GM19455 (cell line): ENCODE results near the gene ALG12.
"Not testable (repeated sequence)": the region's sequence is repeated elsewhere in the genome, so short reads cannot be mapped to it uniquely, and the experiment has no call there.

Experiments
- ATAC-seq: cut with Tn5 transposase; IDR thresholded peaks from one replicate; pipeline ENCODE4 v1.9.1; 2021; ENCODE audit not compliant: unreplicated experiment

The ALG12 gene

DNA sequence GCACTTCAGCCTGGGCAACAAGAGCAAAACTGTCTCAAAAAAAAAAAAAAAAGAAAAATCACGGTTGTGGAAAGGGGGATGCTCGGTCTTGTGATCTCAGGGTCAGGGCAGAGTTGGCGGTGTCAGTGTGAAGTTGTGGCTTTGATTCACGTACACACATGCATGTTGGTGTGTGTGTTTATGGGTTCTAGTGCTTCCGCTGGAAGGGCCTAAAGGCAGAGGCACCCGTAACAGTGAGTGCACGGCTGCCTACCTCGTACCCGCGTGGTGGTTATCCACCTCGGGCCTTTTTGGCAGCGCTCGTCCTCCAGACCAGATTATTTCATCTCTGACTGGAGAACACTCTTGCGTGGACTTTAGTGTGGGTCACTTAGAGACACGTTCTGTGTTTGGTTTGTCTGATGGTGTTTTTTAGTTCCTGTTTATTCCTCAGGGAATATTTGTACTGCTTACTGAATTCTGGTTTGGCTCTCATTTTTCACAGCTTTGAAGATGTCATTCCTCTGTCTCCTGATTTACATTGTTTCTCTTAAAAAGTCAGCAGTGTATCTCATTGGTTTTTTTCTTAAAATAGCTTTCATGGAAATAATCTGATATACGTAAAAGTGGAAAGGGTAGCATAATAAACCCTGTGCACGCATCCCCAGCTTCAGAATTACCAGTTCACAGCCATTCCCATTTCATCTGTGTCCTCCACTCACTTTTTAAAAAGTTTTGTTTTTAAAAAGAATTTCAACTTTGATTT is 49.0 kb downstream of the ALG12 start:
- no peak for ATAC-seq

DNA sequence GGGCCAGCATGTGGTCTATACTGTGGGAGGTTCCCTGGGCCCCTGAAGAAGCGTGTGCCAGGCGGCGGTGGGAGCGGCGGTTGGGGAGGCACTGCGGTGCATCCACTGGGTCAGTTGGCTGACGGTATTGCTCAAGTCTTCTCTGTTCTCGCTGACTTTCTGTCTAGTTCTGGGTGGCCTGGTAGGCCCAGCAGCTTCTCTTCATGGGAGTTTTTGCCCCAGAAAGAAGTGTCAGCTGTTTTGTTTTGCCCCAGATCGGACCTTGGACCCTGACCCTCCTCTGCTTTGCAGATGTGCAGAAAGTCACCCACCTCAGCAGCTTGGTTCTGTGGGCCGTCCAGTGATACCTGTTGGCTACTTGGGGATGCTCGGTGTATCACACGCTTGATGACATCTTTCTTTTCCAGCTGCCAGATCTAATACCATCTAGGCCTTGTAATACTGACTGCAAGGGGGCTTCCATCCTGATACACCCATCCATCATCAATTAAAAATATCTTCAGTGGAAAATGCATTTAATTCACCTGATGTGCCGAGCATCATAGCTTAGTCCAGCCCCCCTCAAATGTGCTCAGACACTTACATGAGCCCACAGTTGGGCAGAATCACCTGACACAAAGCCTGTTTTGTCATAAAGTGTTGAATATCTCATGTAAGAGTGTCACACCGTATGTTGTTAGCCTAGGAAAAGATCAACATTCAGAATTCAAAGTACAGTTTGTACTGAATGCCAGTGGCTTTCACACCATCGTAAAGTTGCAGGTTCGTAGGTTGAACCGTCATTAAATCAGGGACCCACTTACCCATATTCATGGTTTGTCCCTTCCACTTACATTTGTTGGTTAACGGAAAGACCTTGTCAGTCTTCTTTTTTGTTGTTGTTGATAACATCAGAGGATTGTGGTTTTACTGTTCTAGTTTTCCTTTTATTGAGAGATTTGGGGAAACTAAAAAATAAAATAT is 50.7 kb downstream of the ALG12 start:
- no peak for ATAC-seq

DNA sequence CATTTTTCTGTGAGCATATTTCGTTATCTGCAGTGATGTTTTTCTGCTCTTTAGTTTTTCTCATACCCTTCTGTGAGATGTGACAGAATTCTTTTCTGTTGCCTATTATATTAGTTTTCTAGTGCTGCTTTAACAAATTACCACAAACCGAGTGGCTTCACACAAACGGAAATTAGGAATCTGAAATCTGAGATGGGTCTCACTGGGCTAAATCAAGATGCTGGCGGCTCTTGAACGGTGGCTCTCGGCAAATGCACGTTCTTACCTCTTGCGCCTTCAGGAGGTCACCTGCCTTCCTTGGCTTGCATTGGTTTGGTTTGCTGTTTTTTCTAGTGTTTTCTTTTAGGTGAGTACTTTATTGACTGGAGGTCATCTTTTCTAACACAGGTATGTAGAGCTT is 51.6 kb downstream of the ALG12 start:
- no peak for ATAC-seq

DNA sequence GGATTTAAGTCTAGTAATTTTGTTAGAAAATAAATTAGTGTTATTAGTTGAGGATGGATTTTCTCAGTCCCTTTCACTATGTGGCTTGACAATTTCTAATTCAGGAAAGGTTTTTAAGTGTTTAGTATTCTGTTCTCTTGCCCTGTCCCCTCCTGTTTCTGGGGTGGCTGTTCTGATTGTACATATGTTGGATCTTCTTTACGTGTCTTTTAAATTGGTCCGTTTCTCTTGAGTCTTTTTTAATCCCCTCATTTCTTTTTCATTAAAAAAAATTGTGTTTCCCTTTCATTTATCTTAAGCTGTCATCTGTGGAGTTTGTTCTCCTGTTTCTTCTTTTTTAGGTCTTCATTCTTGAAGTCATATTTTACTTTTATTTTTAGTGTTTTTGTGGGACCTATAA is 52.1 kb downstream of the ALG12 start:
- ATAC-seq: no peak

DNA sequence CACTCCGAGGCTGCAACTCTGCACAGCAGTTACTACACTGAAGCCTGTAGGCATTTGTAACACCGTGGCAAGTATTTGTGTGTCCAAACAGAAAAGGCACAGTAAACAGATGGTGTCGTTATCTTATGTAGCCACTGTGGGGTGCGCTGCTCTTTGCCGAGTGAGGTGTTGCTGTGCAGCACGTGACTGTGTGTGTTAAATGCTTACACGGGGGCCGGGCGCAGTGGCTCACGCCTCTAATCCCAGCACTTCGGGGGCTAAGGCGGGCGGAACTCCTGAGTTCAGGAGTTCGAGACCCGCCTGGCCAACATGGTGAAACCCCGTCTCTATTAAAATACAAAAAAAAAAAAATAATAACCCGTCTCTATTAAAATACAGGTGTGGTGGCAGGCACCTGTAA is 53.1 kb downstream of the ALG12 start:
- ATAC-seq: no peak

DNA sequence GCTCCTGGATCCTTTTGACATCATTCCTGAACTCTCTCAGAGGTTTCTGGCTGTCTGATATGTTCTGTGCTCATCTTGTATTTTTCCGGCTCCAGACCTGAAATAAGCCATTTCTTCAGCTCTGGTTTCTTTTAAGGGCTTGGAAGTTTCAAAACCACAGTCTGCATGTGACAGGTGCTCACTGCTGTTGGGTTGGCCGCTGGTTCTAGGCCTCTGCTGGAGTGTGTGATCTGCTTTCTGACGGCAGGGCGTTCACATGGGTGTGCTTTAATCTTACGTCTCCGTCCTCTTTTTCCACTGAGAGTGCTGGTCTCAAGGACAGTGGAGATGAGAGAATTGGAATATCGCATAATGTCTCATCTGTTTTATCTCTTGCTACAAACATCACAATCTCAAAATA is 54.3 kb downstream of the ALG12 start:
- no peak for ATAC-seq

DNA sequence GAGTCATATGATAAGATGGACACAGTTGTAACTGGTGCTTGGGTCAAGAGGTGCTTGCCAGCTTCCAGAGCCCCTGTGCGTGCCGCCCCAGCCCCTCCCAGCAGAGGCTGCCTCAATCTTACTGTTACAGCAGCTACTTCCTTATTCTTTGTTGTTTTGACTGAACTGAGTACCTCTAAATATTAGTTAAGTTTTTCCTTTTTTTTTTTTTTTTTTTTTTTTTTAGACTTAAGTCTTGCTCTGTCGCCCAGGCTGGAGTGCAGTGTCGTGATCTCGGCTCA is 55.8 kb downstream of the ALG12 start:
- no peak for ATAC-seq

DNA sequence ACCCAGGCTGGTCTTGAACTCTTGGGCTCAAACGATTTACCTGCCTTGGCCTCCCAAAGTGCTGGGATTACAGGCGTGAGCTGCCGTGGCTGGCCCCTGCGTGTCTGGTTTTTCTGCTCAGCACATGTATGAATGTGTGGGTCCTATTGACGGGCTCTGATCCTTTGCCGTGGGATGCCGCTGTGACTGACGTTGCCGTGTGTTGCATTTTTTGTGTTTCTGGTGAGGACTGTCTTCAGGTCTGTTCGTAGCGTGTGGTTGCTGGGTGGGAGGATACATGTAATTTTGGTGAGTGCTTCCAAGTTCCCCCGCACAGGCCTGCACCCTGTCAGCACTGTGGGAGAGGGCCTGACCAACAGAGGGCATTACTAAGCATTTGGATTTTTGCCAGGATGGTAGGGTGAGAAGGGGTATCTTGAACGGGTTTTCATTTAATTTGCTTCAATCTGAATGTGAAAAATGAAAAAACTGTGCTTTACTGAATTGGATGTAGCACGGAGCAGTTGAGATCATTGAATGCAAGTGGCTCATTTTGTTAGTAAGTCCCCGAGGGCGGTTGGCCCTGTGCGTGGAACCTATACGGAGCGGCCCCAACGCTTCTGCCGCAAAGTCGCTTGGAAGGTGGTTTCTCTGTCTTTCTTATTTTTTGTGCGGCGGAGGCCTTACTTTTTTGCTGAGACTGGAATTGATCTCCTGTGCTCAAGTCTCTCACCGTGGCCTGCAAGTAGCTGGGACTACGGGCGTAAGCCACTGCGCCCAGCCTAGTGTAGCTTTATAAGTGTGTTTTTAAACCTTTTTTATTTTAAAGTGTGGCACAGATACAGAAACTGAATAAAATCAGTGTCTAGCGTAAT is 56.4 kb downstream of the ALG12 start:
- no peak for ATAC-seq

DNA sequence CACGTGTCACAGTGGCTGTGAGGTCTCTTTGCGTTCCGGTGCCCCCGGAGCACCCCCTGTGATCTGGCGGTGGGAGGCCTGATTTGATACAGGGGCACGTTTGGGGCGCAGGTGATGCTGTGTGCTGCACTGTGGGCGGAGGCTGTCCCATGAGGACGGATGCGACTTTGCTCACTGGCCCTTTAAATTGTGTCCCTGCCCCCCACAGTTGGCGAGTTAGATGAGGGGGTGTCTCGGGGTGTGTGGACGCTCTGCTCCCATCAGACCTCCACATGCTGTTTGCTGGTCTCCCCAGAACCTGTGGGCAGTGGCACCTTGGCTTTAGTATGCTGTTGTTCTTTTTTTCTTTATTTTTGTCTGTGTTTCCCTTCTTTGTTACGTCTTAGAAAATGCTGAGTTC is 59.4 kb downstream of the ALG12 start:
- no peak for ATAC-seq

DNA sequence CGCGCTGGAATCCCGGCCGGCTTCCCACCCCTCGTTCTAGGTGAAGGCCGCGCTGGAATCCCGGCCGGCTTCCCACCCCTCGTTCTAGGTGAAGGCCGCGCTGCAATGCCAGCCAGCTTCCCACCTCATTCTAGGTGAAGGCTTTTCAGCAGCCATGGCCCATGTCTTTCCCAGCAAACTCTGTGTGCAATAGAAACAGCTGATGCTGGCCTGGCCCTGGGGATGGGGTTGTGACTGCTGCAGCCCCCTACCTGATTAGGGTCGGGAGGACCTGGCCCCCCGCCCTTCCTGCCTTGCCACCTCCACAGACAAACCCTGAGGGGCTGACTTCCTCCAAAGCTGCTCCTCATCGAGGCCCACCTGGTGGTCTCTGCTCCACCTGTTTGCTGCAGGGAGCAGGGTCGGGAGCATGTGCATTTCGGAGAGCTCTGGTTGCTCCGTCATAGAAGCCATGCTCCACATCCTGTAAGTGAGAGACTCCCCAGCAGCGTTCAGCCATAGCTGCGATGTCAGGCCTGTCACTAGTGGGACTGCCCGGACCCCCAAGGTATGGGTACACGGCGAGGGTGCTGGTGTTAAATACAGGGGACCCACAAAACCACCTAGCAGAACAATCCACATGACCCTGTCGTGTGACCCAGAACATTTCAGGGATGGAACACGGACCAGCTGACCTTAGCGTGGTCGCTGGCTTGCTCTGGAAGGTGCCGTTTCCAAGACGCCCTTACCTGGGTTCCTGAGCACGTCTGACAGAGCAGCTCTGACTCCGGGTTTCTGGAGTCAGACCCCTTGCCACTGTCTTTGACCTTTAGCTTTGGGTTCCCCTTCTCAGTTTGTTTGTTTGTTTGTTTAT is 61.2 kb downstream of the ALG12 start:
- no peak for ATAC-seq

DNA sequence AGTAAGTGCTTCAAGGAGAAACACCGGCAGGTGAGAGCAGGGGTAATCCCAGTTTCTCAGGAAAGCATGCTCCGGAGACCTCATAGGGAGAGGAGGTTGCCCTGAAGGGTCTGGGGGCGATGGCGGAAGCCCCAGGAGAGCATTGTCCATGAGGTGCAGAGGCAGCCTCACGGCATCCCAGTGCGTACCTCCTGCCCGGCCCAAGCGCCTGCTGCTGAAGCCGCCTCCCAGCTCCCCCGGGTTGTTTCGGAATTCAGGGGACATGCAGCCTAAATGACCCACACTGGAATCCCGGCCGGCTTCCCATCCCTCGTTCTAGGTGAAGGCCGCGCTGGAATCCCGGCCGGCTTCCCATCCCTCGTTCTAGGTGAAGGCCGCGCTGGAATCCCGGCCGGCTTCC is 61.9 kb downstream of the ALG12 start:
- no peak for ATAC-seq

DNA sequence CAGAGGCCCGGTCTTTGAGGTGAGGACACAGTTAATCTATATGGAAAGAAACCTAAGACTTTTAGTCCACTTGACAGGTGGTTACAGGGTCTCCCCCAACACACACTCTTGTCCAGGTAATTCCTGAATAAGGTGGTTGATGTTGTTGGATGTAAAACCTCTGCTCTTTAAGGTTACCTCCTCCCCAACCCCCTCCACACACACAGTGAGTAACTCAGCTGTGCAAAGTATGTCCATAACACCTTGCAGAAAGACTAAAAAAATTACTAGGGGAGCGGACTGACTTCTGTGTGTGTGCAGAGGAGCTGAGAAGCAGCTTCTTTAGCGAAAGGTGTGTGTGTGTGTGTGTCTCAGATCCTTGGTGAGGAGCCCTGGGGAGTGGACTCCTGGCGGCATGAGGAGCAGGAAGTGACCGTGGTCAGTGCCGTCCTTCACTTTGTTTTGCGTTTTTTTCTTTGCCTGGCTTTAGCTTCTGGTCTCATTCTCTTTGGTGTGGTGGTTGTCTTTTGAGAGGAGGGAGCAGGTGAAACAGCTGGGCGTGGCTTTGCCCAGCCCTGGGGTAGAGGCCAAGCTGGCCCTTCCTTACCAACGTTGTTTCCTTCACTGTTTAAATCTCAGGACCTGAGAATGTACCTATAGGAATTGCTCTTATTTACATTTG is 62.9 kb downstream of the ALG12 start:
- no peak for ATAC-seq

DNA sequence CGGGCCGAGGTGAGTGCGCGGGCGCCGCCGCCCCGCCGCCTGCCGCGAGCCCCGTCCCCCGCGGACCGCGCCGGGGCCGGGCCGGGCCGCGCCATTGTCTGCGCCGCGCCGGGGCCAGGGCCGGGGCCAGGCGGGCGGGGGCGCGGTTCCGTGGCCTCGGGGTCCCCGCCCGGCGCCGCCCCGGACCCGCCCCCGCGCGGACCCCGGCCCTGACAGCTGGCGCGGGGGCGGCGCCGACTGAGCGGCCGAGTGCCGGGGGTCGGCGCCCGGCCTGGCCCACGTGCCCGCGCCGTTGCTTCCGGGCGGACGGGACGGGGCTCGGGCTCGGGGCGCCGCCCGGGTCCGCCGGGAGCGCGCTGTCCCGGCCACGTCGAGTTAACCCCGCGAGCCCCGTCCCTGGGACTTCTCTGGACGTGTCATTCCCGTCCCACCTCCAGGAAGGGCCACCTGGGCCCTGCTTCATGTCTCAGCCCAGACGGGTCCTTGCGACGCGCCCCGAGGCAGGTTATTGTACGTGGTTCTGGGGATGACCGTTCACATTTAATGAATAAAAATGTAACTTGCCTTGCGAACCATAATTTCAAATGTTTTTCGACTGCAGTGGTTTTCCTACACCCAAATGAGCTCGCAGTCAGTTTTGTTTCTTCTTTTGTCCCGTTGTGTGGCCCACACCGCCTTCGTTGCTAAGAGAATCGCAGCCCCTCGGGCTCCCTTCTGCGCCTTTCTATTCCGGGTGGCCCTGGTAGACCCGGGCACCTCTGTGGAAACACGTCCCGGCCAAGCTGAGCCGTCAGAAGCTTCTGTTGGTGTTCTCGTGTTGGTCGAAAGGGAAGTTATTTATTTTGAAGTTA is 64.0 kb downstream of the ALG12 start:
- peak; percentile 33 for ATAC-seq

DNA sequence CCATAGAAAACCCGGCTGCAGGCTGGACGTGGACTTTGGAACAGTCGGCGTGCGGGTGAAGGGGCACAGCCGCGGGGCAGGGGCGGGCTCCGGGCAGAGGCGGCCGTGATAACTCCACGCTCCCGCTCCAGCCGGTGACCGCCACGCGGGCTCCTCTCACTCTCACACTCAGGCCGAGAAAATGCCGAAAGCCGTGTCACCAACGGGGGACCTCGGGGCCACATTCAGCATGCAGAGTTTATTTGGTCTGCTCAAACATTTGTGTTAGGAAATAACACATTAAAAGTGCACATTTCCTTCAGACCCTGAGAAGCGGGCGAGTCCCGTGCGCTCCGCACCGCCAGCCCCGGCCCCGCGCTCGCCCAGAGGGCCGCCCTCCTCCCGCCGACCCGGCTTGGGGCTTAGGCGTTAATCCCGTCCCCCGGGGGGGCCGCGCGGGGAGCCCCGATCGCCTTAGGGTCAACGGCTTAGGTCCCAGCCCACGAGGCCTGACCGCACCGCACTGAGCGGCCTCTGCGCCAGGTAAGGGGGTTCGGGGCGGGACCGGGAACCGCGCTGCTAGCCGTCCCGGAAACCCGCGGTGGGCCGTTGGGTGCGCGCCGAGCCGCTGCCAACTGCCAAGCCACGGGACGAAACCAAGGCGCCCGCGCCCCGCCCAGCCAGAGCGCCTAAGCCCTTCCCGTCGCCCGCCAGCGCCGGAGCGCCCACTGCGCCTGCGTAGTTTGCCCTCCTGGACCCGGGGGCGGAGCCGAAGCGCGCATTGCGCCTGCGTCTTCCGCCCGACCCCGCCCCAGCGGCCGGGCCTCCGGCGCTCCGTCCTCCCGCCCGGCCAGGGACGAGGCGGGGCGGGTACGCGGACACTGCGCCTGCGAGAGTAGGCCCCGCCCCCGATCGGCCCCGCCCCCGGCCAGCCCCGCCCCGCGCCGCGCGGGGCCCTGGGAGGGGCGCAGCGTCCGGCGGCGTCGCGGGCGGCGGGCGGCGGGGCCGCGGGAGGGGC is 65.0 kb downstream of the ALG12 start, which contains the start of gene ZBED4:
Gene ZBED4 (plus strand): TSS at position 947 of the 997 bp plus-strand sequence. CDS start 29,819 bp downstream, outside the sequence.
- ATAC-seq: peak; percentile 60

DNA sequence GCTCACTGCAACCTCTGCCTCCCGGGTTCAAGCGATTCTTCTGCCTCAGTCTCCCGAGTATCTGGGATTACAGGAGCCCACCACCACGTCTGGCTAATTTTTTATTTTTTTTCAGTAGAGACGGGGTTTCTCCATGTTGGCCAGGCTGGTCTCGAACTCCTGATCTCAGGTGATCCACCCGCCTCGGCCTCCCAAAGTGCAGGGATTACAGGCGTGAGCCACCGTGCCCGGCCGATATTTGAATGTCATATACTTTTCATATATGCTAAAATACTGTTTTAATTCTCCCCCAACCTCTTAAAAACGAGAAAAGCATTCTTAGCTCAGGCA is 65.7 kb downstream of the ALG12 start:
- ATAC-seq: not testable (repeated sequence)

DNA sequence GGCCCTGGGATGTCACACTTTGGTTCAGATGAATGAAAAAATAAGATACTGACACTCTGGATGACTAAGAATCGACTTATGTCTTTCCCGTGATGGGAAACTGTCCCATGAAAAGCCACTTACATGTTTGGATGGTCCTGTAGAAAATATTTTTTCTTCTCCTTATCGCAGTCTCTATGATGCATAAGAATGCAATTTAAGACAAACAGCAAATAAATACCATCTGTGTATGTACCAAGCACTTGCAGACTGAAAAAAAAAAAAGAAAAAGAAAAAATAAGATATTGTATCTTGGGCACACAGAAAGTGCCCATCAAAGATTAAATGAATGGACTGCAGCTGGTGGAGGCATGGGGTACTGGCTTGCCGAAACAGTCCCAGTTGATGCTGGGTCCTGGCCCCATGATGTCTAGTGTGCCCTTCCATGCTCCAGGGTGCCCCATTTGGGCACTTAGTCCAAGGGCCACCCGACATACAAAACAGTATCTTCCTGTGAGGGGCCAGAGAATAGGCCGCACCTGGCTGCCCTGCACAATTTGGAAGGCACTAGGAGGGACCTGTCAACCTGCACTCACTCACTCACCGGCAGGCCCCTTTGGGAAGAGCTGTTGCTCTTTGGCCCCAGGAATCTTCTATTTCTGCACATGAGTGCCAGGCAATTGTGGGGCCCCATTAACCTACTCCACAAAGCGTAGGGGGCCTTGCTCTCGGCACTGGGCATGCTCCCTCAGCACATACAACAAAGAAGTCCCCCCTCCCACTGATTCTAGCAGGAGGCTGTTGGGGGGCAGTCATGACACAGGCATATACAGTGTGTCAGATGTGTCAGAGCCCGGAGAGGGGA is 67.1 kb downstream of the ALG12 start:
- ATAC-seq: no peak
